Esophagus squamous epithelium (tissue), 5 donors: Measurements from ENCODE around the gene LPIN2. TPM values are rescaled to one million over a fixed set of nuclear protein-coding genes. Genes with fewer than 3 reads are reported as not detected.

ENCODE experiments used
- DNase-seq: peaks from one replicate; lab custom pipeline; 2025; lab: John Stamatoyannopoulos, UW
- H3K27ac ChIP-seq, 4 donors: fragments of 200-600 bp; sonication (generic); one replicate each; pipeline ENCODE4 v1.5.1; 2016 to 2019; ENCODE audit warnings: mild to moderate bottlenecking in 1 of 4
- H3K27me3 ChIP-seq, 4 donors: fragments of 200-600 bp; sonication (generic); 1 replicate in 3 of 4; 2 replicates in 1 of 4; pipeline versions ENCODE4 v1.5.1 to v1.6.0; 2017 to 2021; ENCODE audit warnings: antibody characterized with exemption in 1 of 4
- H3K36me3 ChIP-seq, 3 donors: fragments of 200-600 bp; sonication (generic); one replicate each; pipeline ENCODE4 v1.5.1; 2016 to 2019
- H3K4me1 ChIP-seq, 3 donors: fragments of 200-600 bp; sonication (generic); one replicate each; pipeline ENCODE4 v1.5.1; 2017 to 2019
- H3K4me3 ChIP-seq, 4 donors: fragments of 200-600 bp; sonication (generic); 1 replicate in 3 of 4; 2 replicates in 1 of 4; pipeline ENCODE4 v1.5.1; 2016 to 2019; ENCODE audit warnings: mild to moderate bottlenecking in 2 of 4, moderate library complexity in 1 of 4
- H3K9me3 ChIP-seq, 3 donors: fragments of 200-600 bp; sonication (generic); one replicate each; pipeline ENCODE4 v1.5.1; 2016 to 2019
- POLR2A ChIP-seq, 4 donors: fragments of 450-650 bp; IDR thresholded peaks; one replicate each; pipeline ENCODE4 v1.6.1; 2017; ENCODE audit warnings: antibody characterized with exemption in 4 of 4, mild to moderate bottlenecking in 4 of 4, moderate library complexity in 3 of 4
- WGBS, 2 donors: methylation state at CpG; one replicate each; pipeline ENCODE4 v1.1.5; 2018; 5-methylcytosine and 5-hydroxymethylcytosine counted together
- intact Hi-C: fragments of 100-400 bp; cut with DNase I; formaldehyde crosslinking; loops from one replicate; pipeline ENCODE4 v1.15.0; 2022
- total RNA-seq, 4 donors: library from RNA; depleted of rRNA; stranded (reverse); fragments of >200 nt; gene quantifications; one replicate each; pipeline ENCODE4 v1.1.0, GENCODE V29; 2016
- TF ChIP-seq, protein P1 (sequence below), 6 experiments: fragments of 450-650 bp in 4 of 6; fragments of 200-600 bp in 2 of 6; sonication (generic) in 2 of 6; IDR thresholded peaks; one replicate each; pipeline ENCODE4 v1.5.1; 2016 to 2019; ENCODE audit warnings: antibody characterized with exemption in 6 of 6, mild to moderate bottlenecking in 4 of 6, moderate library complexity in 4 of 6
- donor health status: DM: yes; HTN: yes; CAD: no.

The LPIN2 gene
- total RNA-seq, 4 donors from 2014 or later: 7.2 to 17.9 (median 12.6) TPM

GRCh38 chr18:2970772-2971659 is 41.9 kb downstream of the LPIN2 start:
- DNase-seq: no peak
- Histone ChIP-seq H3K36me3 (no peaks in the 10 kb centered on the region), H3K4me1 (peaks cover 6 to 49% (median 26%) of the 10 kb centered on the region in 3 donors), H3K27ac (peak overlapping the region; percentile 26 to 84 (median 69)), H3K4me3 (peak overlapping the region in 1 of 4 donors; percentile 15), H3K9me3 (no peaks in the 10 kb centered on the region), H3K27me3 (no peaks in the 10 kb centered on the region)
- WGBS, 2 donors: 49 to 67% methylated on average over 11 of the region's 11 CpGs
- TF ChIP-seq, protein P1, sequence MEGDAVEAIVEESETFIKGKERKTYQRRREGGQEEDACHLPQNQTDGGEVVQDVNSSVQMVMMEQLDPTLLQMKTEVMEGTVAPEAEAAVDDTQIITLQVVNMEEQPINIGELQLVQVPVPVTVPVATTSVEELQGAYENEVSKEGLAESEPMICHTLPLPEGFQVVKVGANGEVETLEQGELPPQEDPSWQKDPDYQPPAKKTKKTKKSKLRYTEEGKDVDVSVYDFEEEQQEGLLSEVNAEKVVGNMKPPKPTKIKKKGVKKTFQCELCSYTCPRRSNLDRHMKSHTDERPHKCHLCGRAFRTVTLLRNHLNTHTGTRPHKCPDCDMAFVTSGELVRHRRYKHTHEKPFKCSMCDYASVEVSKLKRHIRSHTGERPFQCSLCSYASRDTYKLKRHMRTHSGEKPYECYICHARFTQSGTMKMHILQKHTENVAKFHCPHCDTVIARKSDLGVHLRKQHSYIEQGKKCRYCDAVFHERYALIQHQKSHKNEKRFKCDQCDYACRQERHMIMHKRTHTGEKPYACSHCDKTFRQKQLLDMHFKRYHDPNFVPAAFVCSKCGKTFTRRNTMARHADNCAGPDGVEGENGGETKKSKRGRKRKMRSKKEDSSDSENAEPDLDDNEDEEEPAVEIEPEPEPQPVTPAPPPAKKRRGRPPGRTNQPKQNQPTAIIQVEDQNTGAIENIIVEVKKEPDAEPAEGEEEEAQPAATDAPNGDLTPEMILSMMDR (IDR thresholded peaks at IDR 0.05): no peak
- peak in 1 of 4 donors; percentile 32 for TF ChIP-seq POLR2A (IDR thresholded peaks at IDR 0.05)
- intact Hi-C loops: no loop called here

DNA sequence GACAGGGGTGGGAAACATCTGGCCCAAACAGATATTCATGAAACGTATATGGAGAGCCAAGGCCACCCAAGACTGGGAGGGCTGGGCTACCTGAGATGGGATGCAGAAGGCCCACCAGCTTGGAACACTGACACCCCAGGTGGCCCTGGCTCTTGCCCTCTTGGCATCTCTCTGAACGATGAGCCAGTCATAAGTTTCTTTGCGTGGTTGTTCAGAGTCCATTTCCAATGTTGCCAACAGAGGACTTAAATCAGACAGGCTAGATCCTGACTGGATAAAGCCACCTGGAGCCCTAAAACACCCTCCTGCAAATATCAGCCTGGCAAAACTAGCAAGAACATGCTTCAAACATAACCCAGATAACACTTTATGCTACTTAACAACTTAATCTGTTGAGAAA is 42.6 kb downstream of the LPIN2 start:
- DNase-seq: no peak
- peak overlapping the region in 3 of 4 donors; percentile 65 to 84 (median 73) for H3K27ac ChIP-seq
- WGBS, 2 donors: 23 to 45% methylated on average over 2 to 3 of the region's 3 CpGs
- H3K4me1 ChIP-seq: peaks cover 6 to 49% (median 26%) of the 10 kb centered on the region in 3 donors
- H3K27me3 ChIP-seq: no peaks in the 10 kb centered on the region
- H3K4me3 ChIP-seq: no peak overlapping the region
- intact Hi-C loops: no loop called here
- H3K9me3 ChIP-seq: no peaks in the 10 kb centered on the region
- no peaks in the 10 kb centered on the region for H3K36me3 ChIP-seq
- TF ChIP-seq, protein P1 (IDR thresholded peaks at IDR 0.05): no peak
- no peak for TF ChIP-seq POLR2A (IDR thresholded peaks at IDR 0.05)

- no peaks in the 10 kb centered on the region for H3K27me3 ChIP-seq
- H3K36me3 ChIP-seq: no peaks in the 10 kb centered on the region
- H3K4me3 ChIP-seq: no peak overlapping the region
- H3K27ac ChIP-seq: peak overlapping the region in 2 of 4 donors; percentile 65 to 73
- 51 to 73% methylated on average over 3 of the region's 3 CpGs for WGBS, 2 donors
- no peaks in the 10 kb centered on the region for H3K9me3 ChIP-seq
- H3K4me1 ChIP-seq: peaks cover 6 to 49% (median 26%) of the 10 kb centered on the region in 3 donors
- intact Hi-C loops: no loop called here
- DNase-seq: no peak
- TF ChIP-seq POLR2A (IDR thresholded peaks at IDR 0.05): no peak
- TF ChIP-seq, protein P1 (IDR thresholded peaks at IDR 0.05): no peak
These were observed 43.2 kb downstream of the LPIN2 start for GRCh38 chr18:2969695-2970094.

DNA sequence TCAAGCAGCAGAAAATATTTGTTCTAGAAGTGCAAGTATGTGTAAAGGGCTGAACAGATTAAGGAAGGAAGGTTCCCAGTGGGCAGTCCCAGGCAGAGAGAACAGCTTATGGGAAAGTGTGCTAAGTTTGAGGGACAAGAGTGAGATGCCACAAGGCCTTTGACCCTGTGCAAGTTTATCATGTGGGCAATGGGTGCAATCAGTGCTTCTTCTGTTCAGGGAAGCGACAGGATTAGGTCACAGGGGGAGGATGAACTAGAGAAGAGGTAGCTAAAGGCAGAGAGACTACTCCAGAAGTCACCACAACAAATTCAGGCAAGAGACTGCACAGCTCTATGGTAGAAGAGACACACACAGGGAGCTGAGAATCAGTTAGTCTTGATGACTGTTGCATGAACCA is 44.3 kb downstream of the LPIN2 start:
- H3K27me3 ChIP-seq: no peaks in the 10 kb centered on the region
- H3K4me3 ChIP-seq: no peak overlapping the region
- DNase-seq: no peak
- WGBS, 2 donors: 44 to 86% methylated on average over 1 of the region's 1 CpG
- no peaks in the 10 kb centered on the region for H3K36me3 ChIP-seq
- H3K27ac ChIP-seq: peak overlapping the region in 2 of 4 donors; percentile 16 to 73
- H3K9me3 ChIP-seq: no peaks in the 10 kb centered on the region
- peaks cover 6 to 49% (median 26%) of the 10 kb centered on the region in 3 donors for H3K4me1 ChIP-seq
- no peak for TF ChIP-seq POLR2A (IDR thresholded peaks at IDR 0.05)
- TF ChIP-seq, protein P1 (IDR thresholded peaks at IDR 0.05): no peak
- intact Hi-C loops: no loop called here

DNA sequence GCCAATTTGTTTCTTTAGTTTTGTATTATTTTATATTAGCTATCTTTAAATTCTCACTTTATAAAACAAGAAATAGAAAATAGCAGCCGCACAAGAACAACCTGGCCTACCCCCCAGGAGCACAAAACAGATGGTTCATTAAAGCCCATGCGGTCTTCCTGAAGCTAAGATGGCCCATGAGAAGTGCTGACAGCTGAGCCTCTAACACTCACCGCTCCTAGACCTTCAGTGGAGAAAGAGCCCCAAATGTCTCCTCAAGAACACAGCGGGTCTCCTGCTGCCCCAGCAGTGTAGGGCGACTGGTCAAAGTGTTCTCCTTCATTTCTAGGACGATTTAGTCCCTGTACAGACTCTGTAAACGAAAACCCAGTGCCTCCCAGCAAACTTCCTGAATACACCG is 45.1 kb downstream of the LPIN2 start:
- H3K4me3 ChIP-seq: no peak overlapping the region
- H3K4me1 ChIP-seq: peaks cover 6 to 47% (median 24%) of the 10 kb centered on the region in 3 donors
- no peaks in the 10 kb centered on the region for H3K36me3 ChIP-seq
- no peaks in the 10 kb centered on the region for H3K9me3 ChIP-seq
- WGBS, 2 donors: 66 to 74% methylated on average over 6 to 8 of the region's 8 CpGs
- intact Hi-C loops: no loop called here
- no peaks in the 10 kb centered on the region for H3K27me3 ChIP-seq
- TF ChIP-seq POLR2A (IDR thresholded peaks at IDR 0.05): no peak
- TF ChIP-seq, protein P1 (IDR thresholded peaks at IDR 0.05): no peak
- DNase-seq: no peak
- peak overlapping the region in 3 of 4 donors; percentile 5 to 73 (median 25) for H3K27ac ChIP-seq
